Lung (tissue), 12 donors: ENCODE measurements around the gene FKBP5. TPM values are rescaled to one million over a fixed set of nuclear protein-coding genes. Genes with fewer than 3 reads are reported as not detected.
A peak's percentile ranks its signal among the peaks of the same experiment; 100 is the strongest.

Experiments
- ATAC-seq: fragments of 200-7000 bp; cut with Tn5 transposase; one replicate; pipeline ENCODE4 v1.9.1; 2020; ENCODE audit warnings: moderate number of reproducible peaks; ENCODE audit not compliant: insufficient read depth, low FRiP score
- DNase-seq, 3 donors: peaks; one replicate each; pipeline ENCODE4 v3.0.0-alpha.2; 2013 to 2017
- H3K27ac ChIP-seq, 2 donors: one replicate each; pipeline ENCODE4 v1.5.1; 2013; ENCODE audit warnings: mild to moderate bottlenecking in 2 of 2, moderate library complexity in 2 of 2, control low read depth in 1 of 2, inconsistent platforms in 1 of 2, low read depth in 1 of 2, low read length in 1 of 2
- H3K27me3 ChIP-seq, 3 donors: one replicate each; pipeline ENCODE4 v1.5.1; 2013; ENCODE audit warnings: low read length in 2 of 3; ENCODE audit not compliant: control insufficient read depth in 3 of 3, insufficient read depth in 3 of 3
- H3K36me3 ChIP-seq, 4 donors: one replicate each; pipeline ENCODE4 v1.5.1; 2013; ENCODE audit warnings: low read length in 4 of 4, mild to moderate bottlenecking in 1 of 4, moderate library complexity in 1 of 4; ENCODE audit not compliant: control insufficient read depth in 4 of 4, insufficient read depth in 4 of 4
- H3K4me1 ChIP-seq, 5 donors: one replicate each; pipeline ENCODE4 v1.5.1; 2013; ENCODE audit warnings: low read length in 5 of 5, mild to moderate bottlenecking in 2 of 5, moderate library complexity in 1 of 5; ENCODE audit not compliant: control insufficient read depth in 5 of 5, insufficient read depth in 5 of 5
- H3K4me3 ChIP-seq: one replicate; pipeline ENCODE4 v1.5.1; 2013; ENCODE audit warnings: mild to moderate bottlenecking, control low read depth, moderate library complexity
- H3K9ac ChIP-seq, 2 donors: one replicate each; pipeline ENCODE4 v1.5.1; 2013; ENCODE audit warnings: low read length in 2 of 2, control low read depth in 1 of 2; ENCODE audit not compliant: insufficient read depth in 1 of 2
- H3K9me3 ChIP-seq, 4 donors: one replicate each; pipeline ENCODE4 v1.5.1; 2013; ENCODE audit warnings: low read length in 3 of 4, mild to moderate bottlenecking in 1 of 4, moderate library complexity in 1 of 4; ENCODE audit not compliant: control insufficient read depth in 4 of 4, insufficient read depth in 3 of 4
- CTCF ChIP-seq: IDR thresholded peaks from 2 replicates; pipeline ENCODE4 v1.5.1; 2012; ENCODE audit warnings: mild to moderate bottlenecking; ENCODE audit errors: control extremely low read depth, extremely low read depth
- WGBS, 2 donors: extraction: QIAGEN DNeasy Blood & Tissue Kit; methylation state at CpG; one replicate each; pipeline ENCODE4 v1.1.7; 2013; 5-methylcytosine and 5-hydroxymethylcytosine counted together
- polyA plus RNA-seq, 2 donors: library from polyadenylated mRNA; stranded (reverse); fragments of 200-250 nt; gene quantifications; one replicate each; pipeline ENCODE4 v1.2.1, GENCODE V29; 2013
- total RNA-seq, 2 donors: library from RNA; depleted of rRNA in 1 of 2; stranded (reverse); fragments of >200 nt in 1 of 2; gene quantifications; one replicate each; pipeline ENCODE4 v1.2.1, GENCODE V29; 2014 to 2021
- donor health status: control.
- donor health status: control.
- donor health status: Bipolar disorder and iron deficiency.
- donor health status: healthy.
- donor health status: DM: yes; HTN: yes; CAD: no.

FKBP5 gene
- total and polyA plus RNA-seq, 4 donors: 25.9 to 245 (median 106) TPM

- H3K9ac ChIP-seq: no peak overlapping the region
- 95% methylated on average over 1 of the region's 1 CpG for WGBS, 2 donors
- peaks cover 0 to 3% (median 0%) of the 10 kb centered on the region in 5 donors for H3K4me1 ChIP-seq
- ATAC-seq (no peak), DNase-seq (no peak)
- H3K4me3 ChIP-seq: no peak overlapping the region
- TF ChIP-seq CTCF: no peak
- peak overlapping the region in 1 of 2 donors; percentile 11 for H3K27ac ChIP-seq
- H3K36me3 ChIP-seq: peaks cover 0 to 33% (median 13%) of the 10 kb centered on the region in 4 donors
- H3K9me3 ChIP-seq: no peaks in the 10 kb centered on the region
- H3K27me3 ChIP-seq: no peaks in the 10 kb centered on the region
Observed at GRCh38 chr6:35613762-35614161, 75.0 kb downstream of the FKBP5 start.

DNA sequence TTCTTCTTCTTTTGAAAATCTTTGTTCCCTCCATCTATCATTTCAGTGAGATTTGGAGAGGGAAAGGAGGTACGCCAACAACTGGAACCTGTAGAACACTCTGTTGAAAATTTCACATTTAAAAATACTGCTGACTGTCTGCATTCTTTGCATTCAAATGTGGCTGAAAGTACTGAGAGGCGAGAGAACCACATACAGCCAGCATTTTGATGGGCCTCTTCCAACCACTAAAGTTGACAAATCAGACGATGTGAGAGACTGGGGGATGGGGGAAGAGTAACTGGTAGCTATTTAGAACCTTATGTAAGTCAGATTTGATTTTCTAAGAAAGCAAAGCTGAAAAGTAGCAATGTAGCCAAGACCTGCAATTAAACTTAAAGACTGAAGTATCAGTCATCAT is 77.5 kb downstream of the FKBP5 start:
- H3K27me3 ChIP-seq: no peaks in the 10 kb centered on the region
- DNase-seq (peak in 2 of 3 donors; percentile 46 to 55), ATAC-seq (no peak)
- peaks cover 0 to 33% (median 14%) of the 10 kb centered on the region in 4 donors for H3K36me3 ChIP-seq
- no peak for TF ChIP-seq CTCF
- H3K4me1 ChIP-seq: peaks cover 0 to 3% (median 0%) of the 10 kb centered on the region in 5 donors
- no peak overlapping the region for H3K27ac ChIP-seq
- 64 to 73% methylated on average over 3 of the region's 3 CpGs for WGBS, 2 donors
- no peaks in the 10 kb centered on the region for H3K9me3 ChIP-seq
- H3K4me3 ChIP-seq: no peak overlapping the region
- no peak overlapping the region for H3K9ac ChIP-seq

DNA sequence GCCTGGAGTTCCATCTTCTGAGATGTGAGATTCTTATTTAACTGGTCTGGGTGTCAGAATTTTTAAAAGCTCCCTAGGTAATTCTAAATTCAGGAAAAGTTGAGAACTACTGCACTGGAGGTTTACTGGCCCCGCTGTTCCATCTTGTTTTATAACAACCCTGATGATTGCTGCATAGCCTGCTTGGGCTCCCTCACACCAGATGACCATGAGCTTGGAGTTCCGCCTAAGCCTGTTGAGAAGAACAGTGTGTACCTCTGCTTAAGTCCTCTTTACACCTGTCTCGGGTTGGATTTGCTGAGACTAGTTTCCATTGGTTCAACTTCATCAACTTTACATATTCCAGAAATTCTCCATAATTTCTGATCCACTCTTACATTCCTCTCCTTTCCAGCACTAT is 77.9 kb downstream of the FKBP5 start:
- ATAC-seq (no peak), DNase-seq (no peak)

More for the DNA sequence above, 77.9 kb downstream of the FKBP5 start:
- Histone ChIP-seq H3K36me3 (peaks cover 0 to 33% (median 14%) of the 10 kb centered on the region in 4 donors), H3K9me3 (no peaks in the 10 kb centered on the region), H3K27ac (peak overlapping the region in 1 of 2 donors; percentile 1), H3K4me1 (peaks cover 0 to 3% (median 0%) of the 10 kb centered on the region in 5 donors), H3K27me3 (no peaks in the 10 kb centered on the region), H3K9ac (no peak overlapping the region), H3K4me3 (no peak overlapping the region)
- whole genome bisulfite sequencing, 2 donors: 94% methylated on average over 3 of the region's 3 CpGs
- TF ChIP-seq CTCF: no peak
